ENCODE measurements around the gene JMJD4. TPM values are rescaled to one million over a fixed set of nuclear protein-coding genes. Genes with fewer than 3 reads are reported as not detected.

Gene JMJD4
- total and polyA plus RNA-seq, 4 donors = 9.4 to 23.0 (median 15.6) TPM

DNA sequence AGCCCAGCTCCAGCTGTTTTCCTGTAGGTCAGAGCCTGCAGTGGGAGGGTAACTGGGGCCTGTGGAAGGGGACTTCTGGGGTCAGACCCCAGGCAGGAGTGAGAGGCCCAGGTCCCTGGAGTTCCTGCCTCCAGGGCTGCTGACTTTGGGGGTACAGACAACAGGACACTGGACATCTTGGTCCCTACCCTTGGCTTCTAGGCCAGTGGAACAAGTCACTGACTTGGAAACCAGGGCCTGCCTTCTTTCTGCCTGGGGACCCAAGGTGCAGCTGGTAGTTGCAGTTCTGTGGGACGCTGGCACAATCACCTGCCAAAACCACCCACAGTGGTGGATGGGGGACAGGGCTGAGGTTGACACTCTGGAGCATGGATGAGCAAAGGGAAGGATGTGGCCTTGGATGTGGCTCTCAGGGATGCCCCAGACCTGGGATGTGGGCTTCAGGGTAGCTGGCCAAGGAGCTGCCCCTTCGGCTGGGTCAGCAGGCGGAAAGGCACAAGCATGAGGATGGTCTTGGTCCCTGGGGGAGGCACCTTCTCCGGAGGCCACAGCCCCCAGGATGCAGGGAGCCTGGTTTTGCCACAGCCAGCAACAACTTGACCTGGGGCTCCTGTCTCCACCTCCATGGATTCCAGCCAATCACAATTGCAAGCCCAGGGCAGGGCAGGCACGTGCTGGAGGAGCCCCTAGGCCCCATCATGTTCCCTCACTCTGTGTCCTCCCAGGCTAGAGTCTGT is 5.8 kb downstream of the JMJD4 start:
- Histone ChIP-seq H3K27me3 (ENCODE audit: control insufficient read depth in 3 of 3, insufficient read depth in 3 of 3, low read length in 2 of 3) (no peaks in the 10 kb centered on the region), H3K9ac (ENCODE audit: insufficient read depth in 1 of 2, low read length in 2 of 2) (peak overlapping the region in 1 of 2 donors; percentile 39)

DNA sequence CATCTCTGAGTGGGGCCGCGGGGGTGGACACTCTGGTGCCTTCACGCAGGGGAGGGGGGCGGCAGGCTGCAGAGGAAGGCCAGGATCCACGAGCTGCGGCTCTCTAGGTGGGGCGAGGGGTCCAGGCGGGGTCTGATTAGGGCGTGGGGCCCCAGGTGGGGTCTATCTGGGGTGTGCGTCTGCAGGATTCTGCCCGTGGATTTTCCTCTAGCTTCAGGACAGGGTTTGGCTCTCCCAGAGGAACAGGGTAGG is 6.3 kb downstream of the JMJD4 start:
- TF ChIP-seq, protein P1, sequence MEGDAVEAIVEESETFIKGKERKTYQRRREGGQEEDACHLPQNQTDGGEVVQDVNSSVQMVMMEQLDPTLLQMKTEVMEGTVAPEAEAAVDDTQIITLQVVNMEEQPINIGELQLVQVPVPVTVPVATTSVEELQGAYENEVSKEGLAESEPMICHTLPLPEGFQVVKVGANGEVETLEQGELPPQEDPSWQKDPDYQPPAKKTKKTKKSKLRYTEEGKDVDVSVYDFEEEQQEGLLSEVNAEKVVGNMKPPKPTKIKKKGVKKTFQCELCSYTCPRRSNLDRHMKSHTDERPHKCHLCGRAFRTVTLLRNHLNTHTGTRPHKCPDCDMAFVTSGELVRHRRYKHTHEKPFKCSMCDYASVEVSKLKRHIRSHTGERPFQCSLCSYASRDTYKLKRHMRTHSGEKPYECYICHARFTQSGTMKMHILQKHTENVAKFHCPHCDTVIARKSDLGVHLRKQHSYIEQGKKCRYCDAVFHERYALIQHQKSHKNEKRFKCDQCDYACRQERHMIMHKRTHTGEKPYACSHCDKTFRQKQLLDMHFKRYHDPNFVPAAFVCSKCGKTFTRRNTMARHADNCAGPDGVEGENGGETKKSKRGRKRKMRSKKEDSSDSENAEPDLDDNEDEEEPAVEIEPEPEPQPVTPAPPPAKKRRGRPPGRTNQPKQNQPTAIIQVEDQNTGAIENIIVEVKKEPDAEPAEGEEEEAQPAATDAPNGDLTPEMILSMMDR (IDR thresholded peaks at IDR 0.05; ENCODE audit: control extremely low read depth, extremely low read depth) = no peak
- no peak for DNase-seq
- peaks cover 0 to 21% (median 2%) of the 10 kb centered on the region in 4 donors for H3K36me3 ChIP-seq (ENCODE audit: control insufficient read depth in 4 of 4, insufficient read depth in 4 of 4, low read length in 4 of 4)
- H3K4me1 ChIP-seq (ENCODE audit: control insufficient read depth in 5 of 5, insufficient read depth in 5 of 5, low read length in 5 of 5) = peaks cover 0 to 23% (median 8%) of the 10 kb centered on the region in 5 donors
- no peak for ATAC-seq (ENCODE audit: insufficient read depth, low FRiP score)
- peak overlapping the region; percentile 44 for H3K4me3 ChIP-seq
- no peaks in the 10 kb centered on the region for H3K9me3 ChIP-seq (ENCODE audit: control insufficient read depth in 4 of 4, insufficient read depth in 3 of 4, low read length in 3 of 4)
- H3K27ac ChIP-seq (ENCODE audit: low read depth in 1 of 2, low read length in 1 of 2) = peak overlapping the region in 1 of 2 donors; percentile 29
- peak overlapping the region; percentile 39 to 73 for H3K9ac ChIP-seq (ENCODE audit: insufficient read depth in 1 of 2, low read length in 2 of 2)
- WGBS, 2 donors = 3% methylated on average over 11 of the region's 11 CpGs
- H3K27me3 ChIP-seq (ENCODE audit: control insufficient read depth in 3 of 3, insufficient read depth in 3 of 3, low read length in 2 of 3) = no peaks in the 10 kb centered on the region

More for the DNA sequence above, 5.8 kb downstream of the JMJD4 start:
- ATAC-seq (ENCODE audit: insufficient read depth, low FRiP score) (no peak), DNase-seq (peak in 2 of 3 donors; percentile 14 to 18)
- Histone ChIP-seq H3K4me3 (peak overlapping the region; percentile 4), H3K36me3 (ENCODE audit: control insufficient read depth in 4 of 4, insufficient read depth in 4 of 4, low read length in 4 of 4) (peaks cover 0 to 21% (median 2%) of the 10 kb centered on the region in 4 donors), H3K9me3 (ENCODE audit: control insufficient read depth in 4 of 4, insufficient read depth in 3 of 4, low read length in 3 of 4) (no peaks in the 10 kb centered on the region), H3K27ac (ENCODE audit: low read depth in 1 of 2, low read length in 1 of 2) (peak overlapping the region in 1 of 2 donors; percentile 12), H3K4me1 (ENCODE audit: control insufficient read depth in 5 of 5, insufficient read depth in 5 of 5, low read length in 5 of 5) (peaks cover 0 to 28% (median 10%) of the 10 kb centered on the region in 5 donors)
- WGBS, 2 donors = 58 to 60% methylated on average over 4 to 5 of the region's 5 CpGs
- TF ChIP-seq, protein P1 (IDR thresholded peaks at IDR 0.05; ENCODE audit: control extremely low read depth, extremely low read depth) = no peak

DNA sequence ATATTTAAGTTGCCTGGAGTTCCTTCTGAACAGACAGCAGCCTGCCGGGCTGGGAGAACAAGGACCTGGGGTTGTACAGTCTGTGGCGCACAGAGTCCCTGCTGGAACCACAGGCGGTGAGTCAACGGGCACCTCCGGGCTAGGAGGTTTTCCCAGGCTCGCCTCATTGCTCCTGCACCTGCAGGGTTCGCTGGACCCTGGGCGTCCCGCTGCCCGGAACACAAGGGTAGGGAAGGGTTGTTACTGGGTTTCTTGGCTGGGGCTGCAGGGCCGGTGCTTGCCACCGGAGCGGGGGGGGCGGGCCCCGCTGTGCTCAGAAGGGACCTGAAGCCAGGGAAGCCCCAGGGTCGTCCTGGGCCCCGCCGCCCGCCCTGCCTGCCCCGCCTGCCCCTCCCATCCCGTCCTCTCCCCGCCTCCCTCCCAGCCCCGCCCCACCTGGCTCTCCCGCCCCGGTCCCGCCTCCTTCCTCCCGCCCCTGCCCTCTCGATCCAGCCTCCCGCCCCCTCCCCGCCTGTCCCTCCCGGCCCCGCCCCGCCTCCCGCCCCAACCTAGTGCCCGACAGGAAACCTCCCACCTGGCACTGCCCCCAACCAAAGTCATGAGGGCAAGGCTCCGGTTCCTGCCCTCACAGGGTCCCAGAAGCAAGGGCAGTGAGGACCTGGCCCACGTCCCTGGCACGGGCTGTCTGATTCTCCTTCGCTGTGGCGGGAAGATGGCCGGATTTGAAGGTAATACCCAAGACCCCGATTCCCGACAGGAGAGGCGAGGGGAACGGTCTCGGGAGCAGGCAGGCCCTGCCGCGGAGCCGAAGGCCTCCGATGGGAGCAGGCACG is 6.8 kb downstream of the JMJD4 start:
- TF ChIP-seq, protein P1 (IDR thresholded peaks at IDR 0.05; ENCODE audit: control extremely low read depth, extremely low read depth) = no peak
- WGBS, 2 donors = 1% methylated on average over 35 to 50 of the region's 51 CpGs
- Histone ChIP-seq H3K9me3 (ENCODE audit: control insufficient read depth in 4 of 4, insufficient read depth in 3 of 4, low read length in 3 of 4) (no peaks in the 10 kb centered on the region), H3K4me1 (ENCODE audit: control insufficient read depth in 5 of 5, insufficient read depth in 5 of 5, low read length in 5 of 5) (peaks cover 0 to 21% (median 8%) of the 10 kb centered on the region in 5 donors), H3K9ac (ENCODE audit: insufficient read depth in 1 of 2, low read length in 2 of 2) (peak overlapping the region; percentile 39 to 73), H3K27ac (ENCODE audit: low read depth in 1 of 2, low read length in 1 of 2) (peak overlapping the region; percentile 13 to 29), H3K36me3 (ENCODE audit: control insufficient read depth in 4 of 4, insufficient read depth in 4 of 4, low read length in 4 of 4) (peaks cover 0 to 18% (median 2%) of the 10 kb centered on the region in 4 donors), H3K27me3 (ENCODE audit: control insufficient read depth in 3 of 3, insufficient read depth in 3 of 3, low read length in 2 of 3) (no peaks in the 10 kb centered on the region), H3K4me3 (peak overlapping the region; percentile 44)
- DNase-seq = peak; percentile 72 to 83 (median 83)
- peak; percentile 81 for ATAC-seq (ENCODE audit: insufficient read depth, low FRiP score)

Data from lung (tissue), 12 donors.